ACC112 (cell line): ENCODE results near the gene TFPT.

Experiments used
- H2AFZ ChIP-seq: fragments of 200-600 bp; sonication (generic); one replicate; pipeline ENCODE4 v1.6.0; 2017; ENCODE audit warnings: antibody characterized with exemption, low read length; ENCODE audit not compliant: unreplicated experiment
- H3K27ac ChIP-seq: fragments of 200-600 bp; sonication (generic); 2 replicates; pipeline ENCODE4 v1.5.1; 2014; ENCODE audit warnings: low read depth, mild to moderate bottlenecking, antibody characterized with exemption, low read length, moderate library complexity
- H3K27me3 ChIP-seq: fragments of 200-600 bp; sonication (generic); 2 replicates; pipeline ENCODE4 v1.6.1; 2014; ENCODE audit warnings: mild to moderate bottlenecking, antibody characterized with exemption, low read length, moderate library complexity, mixed read lengths; ENCODE audit not compliant: insufficient read depth
- H3K36me3 ChIP-seq: fragments of 200-600 bp; sonication (generic); 2 replicates; pipeline ENCODE4 v1.6.1; 2016; ENCODE audit warnings: mild to moderate bottlenecking, antibody characterized with exemption, low read length, moderate library complexity, mixed read lengths; ENCODE audit not compliant: insufficient read depth
- H3K4me1 ChIP-seq: fragments of 200-600 bp; sonication (generic); one replicate; pipeline ENCODE4 v1.6.1; 2016; ENCODE audit warnings: low read length, mixed read lengths; ENCODE audit not compliant: insufficient read depth, unreplicated experiment, control insufficient read depth
- H3K4me3 ChIP-seq: fragments of 200-600 bp; sonication (generic); 2 replicates; pipeline ENCODE4 v1.5.1; 2014; ENCODE audit warnings: mild to moderate bottlenecking, low read depth, low read length
- H3K79me2 ChIP-seq: fragments of 200-600 bp; sonication (generic); one replicate; pipeline ENCODE4 v1.6.0; 2016; ENCODE audit warnings: low read length; ENCODE audit not compliant: control insufficient read depth, unreplicated experiment, insufficient read depth

Gene TFPT

GRCh38 chr19:54063350-54064116, 51.9 kb downstream of the TFPT start, which contains the start of gene VSTM1:
VSTM1 (minus strand) TSS chr19:54063897; CDS start chr19:54063777, 120 bp downstream.
- Histone ChIP-seq H3K4me3 (no peak within 1 kb of the TSS), H3K4me1 (no peaks in the 10 kb centered on the region), H3K36me3 (no peaks in the 10 kb centered on the region), H3K27me3 (peaks cover 6% of the 10 kb centered on the region; the same call in 1 of the 2 replicates), H3K27ac (no peak within 1 kb of the TSS), H2AFZ (no peak within 1 kb of the TSS), H3K79me2 (no peaks in the 10 kb centered on the region)

GRCh38 chr19:54062643-54063042, 52.8 kb downstream of the TFPT start:
- Histone ChIP-seq H3K27me3 (peaks cover 6% of the 10 kb centered on the region; the same call in 1 of the 2 replicates), H3K36me3 (no peaks in the 10 kb centered on the region), H2AFZ (no peak overlapping the region), H3K4me3 (no peak overlapping the region), H3K79me2 (no peaks in the 10 kb centered on the region), H3K4me1 (no peaks in the 10 kb centered on the region), H3K27ac (no peak overlapping the region)
